Adrenal gland (tissue), 5 donors: ENCODE data around the gene ALDH1A1.

Experiments used
- POLR2A ChIP-seq, 2 donors: fragments of 450-650 bp; IDR thresholded peaks; one replicate each; pipeline ENCODE4 v1.6.1; 2017; ENCODE audit warnings: antibody characterized with exemption in 2 of 2, mild to moderate bottlenecking in 2 of 2, moderate library complexity in 1 of 2
- TF ChIP-seq, protein P1 (sequence below), 6 experiments: fragments of 450-650 bp in 4 of 6; fragments of 200-600 bp in 2 of 6; sonication (generic) in 1 of 6; IDR thresholded peaks; 1 replicate in 5 of 6; 2 replicates in 1 of 6; pipeline versions ENCODE4 v1.5.1 to v1.8.0; 2016 to 2021; ENCODE audit warnings: antibody characterized with exemption in 6 of 6, mild to moderate bottlenecking in 2 of 6, moderate library complexity in 1 of 6
- donor health status: DM: no; HTN: no; CAD: no.

DNA sequence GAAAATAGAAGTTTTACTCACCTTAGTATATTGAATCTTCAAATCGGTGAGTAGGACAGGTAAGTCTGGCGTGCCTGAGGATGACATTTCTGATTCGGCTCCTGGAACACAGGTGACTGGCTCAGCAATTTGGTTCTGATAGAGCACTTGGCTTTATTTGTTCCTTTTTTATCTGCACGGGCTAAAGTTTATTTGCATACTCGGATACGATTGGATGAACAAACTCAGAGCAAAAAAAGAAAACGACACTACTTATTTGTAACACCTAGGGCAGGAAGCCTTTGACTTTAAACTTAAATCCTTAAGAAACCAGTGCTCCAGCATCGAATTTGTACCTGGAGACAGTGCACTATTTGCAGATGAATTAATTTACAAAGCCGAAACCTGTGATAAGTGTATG, at the start of gene ALDH1A1:
- TF ChIP-seq, protein P1, sequence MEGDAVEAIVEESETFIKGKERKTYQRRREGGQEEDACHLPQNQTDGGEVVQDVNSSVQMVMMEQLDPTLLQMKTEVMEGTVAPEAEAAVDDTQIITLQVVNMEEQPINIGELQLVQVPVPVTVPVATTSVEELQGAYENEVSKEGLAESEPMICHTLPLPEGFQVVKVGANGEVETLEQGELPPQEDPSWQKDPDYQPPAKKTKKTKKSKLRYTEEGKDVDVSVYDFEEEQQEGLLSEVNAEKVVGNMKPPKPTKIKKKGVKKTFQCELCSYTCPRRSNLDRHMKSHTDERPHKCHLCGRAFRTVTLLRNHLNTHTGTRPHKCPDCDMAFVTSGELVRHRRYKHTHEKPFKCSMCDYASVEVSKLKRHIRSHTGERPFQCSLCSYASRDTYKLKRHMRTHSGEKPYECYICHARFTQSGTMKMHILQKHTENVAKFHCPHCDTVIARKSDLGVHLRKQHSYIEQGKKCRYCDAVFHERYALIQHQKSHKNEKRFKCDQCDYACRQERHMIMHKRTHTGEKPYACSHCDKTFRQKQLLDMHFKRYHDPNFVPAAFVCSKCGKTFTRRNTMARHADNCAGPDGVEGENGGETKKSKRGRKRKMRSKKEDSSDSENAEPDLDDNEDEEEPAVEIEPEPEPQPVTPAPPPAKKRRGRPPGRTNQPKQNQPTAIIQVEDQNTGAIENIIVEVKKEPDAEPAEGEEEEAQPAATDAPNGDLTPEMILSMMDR (IDR thresholded peaks at IDR 0.05), result no peak
- TF ChIP-seq POLR2A (IDR thresholded peaks at IDR 0.05), result peak in 1 of 2 donors; percentile 80
